ENCODE data around the gene PSME1.
A peak's percentile ranks its signal among the peaks of the same experiment; 100 is the strongest.

The PSME1 gene

DNA sequence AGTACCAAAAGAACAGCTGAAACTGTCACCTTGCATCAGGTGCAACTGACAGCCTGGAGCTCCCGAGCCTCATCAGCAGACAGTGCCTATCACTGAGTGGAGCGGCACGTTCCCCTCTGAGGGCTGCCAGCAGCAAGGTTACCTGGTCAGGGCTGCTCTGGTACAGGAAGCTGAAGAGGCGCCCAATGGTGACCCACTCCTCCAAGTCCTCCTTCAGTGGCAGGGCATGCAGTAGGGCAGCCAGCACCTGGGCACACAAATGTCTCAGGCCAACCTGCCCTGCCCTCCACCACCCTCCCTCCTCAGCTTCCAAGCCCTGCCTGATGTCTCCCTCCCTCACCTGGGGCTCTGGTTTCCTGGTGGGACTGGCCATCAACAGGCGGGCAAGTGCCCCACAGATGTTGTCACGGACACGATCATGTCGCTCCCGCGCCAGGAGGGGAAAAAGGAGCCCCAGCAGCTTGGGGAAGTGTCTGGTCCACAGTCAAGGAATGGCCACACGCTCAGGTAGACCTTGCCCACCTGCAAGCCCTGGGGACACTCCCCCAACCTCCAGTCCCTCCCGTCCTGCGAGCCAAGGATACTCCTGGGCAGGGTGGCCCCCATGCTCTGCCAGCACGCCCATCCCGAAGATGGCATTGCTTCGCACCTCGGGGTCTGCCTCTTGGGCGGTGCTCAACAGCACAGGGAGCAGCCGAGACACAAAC, 45.5 kb downstream of the PSME1 start:
- H2AFZ ChIP-seq (ENCODE audit: low read depth, low read length): no peak overlapping the region
- no peak overlapping the region for H3K4me3 ChIP-seq (ENCODE audit: low read depth in 1 of 2, low read length in 2 of 2)
- no peaks in the 10 kb centered on the region; the same call in 1 of the 2 replicates for H3K4me1 ChIP-seq (ENCODE audit: insufficient read depth, low read length)
- H3K27me3 ChIP-seq (ENCODE audit: insufficient read depth, low read length, poor library complexity): no peaks in the 10 kb centered on the region
- H3K9me3 ChIP-seq (ENCODE audit: insufficient read depth, low read length, severe bottlenecking): no peaks in the 10 kb centered on the region
- H3K4me2 ChIP-seq (ENCODE audit: insufficient read depth, low read length): no peak overlapping the region
- H3K79me2 ChIP-seq (ENCODE audit: insufficient read depth, low read length): peaks cover under 1% of the 10 kb centered on the region; the same call in 1 of the 2 replicates
- no peak overlapping the region for H3K27ac ChIP-seq (ENCODE audit: low read length)
- DNase-seq (no peak), ATAC-seq (ENCODE audit: insufficient read depth, low read depth) (no peak)
- no peak overlapping the region for H3K9ac ChIP-seq (ENCODE audit: low read depth, low read length)
- peaks cover 15% of the 10 kb centered on the region; the same call in 1 of the 2 replicates for H4K20me1 ChIP-seq (ENCODE audit: insufficient read depth, low read length)
- TF ChIP-seq EZH2 (IDR thresholded peaks at IDR 0.05; ENCODE audit: borderline replicate concordance, low read depth, low read length, severe bottlenecking): no peak
- TF ChIP-seq, protein P1, sequence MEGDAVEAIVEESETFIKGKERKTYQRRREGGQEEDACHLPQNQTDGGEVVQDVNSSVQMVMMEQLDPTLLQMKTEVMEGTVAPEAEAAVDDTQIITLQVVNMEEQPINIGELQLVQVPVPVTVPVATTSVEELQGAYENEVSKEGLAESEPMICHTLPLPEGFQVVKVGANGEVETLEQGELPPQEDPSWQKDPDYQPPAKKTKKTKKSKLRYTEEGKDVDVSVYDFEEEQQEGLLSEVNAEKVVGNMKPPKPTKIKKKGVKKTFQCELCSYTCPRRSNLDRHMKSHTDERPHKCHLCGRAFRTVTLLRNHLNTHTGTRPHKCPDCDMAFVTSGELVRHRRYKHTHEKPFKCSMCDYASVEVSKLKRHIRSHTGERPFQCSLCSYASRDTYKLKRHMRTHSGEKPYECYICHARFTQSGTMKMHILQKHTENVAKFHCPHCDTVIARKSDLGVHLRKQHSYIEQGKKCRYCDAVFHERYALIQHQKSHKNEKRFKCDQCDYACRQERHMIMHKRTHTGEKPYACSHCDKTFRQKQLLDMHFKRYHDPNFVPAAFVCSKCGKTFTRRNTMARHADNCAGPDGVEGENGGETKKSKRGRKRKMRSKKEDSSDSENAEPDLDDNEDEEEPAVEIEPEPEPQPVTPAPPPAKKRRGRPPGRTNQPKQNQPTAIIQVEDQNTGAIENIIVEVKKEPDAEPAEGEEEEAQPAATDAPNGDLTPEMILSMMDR (IDR thresholded peaks at IDR 0.05; ENCODE audit: borderline replicate concordance, extremely low read depth, low read length, poor library complexity, severe bottlenecking): no peak
- H3K36me3 ChIP-seq (ENCODE audit: insufficient read depth, low read length): peaks cover 82% of the 10 kb centered on the region

DNA sequence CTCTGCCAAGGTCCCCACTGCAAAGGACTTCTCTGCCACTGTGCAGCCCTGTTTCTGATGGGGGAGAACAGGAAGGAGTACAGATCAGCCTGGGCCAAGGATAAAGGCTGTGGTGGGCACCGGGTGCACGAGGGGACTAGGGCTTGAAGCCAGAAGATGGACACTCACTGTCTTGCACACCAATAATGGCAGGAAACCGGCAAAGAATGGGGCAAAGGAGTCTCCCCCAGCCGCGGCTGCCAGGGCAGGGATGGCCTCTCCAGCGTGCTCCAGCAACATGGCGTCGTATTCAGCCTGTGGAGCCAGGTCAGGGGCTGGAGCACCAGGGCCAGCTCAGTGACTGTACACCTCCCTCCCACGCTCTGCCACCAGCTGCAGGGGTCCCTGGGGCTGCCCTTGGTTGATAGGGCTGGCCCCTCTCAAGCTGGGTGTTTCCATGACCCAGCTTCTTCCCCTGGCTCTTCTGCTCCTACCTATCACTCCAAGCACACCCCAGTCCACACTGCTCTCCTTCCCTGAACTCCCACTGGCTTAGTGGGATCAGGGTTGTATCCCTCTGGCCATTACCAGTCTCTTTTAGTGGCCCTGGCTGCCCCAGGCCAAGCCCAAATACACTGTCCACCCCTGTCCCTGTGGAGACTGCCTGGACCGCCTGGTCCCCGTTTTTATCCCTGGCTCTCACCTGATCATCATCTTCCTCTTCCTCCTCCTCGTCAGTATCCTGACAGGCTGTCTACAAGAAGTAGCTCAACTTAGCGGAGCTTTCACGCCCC, 46.3 kb downstream of the PSME1 start:
- Histone ChIP-seq H3K9ac (ENCODE audit: low read depth, low read length) (no peak overlapping the region), H3K4me1 (ENCODE audit: insufficient read depth, low read length) (peaks cover 8% of the 10 kb centered on the region), H4K20me1 (ENCODE audit: insufficient read depth, low read length) (peaks cover 23% of the 10 kb centered on the region; the same call in 1 of the 2 replicates), H3K9me3 (ENCODE audit: insufficient read depth, low read length, severe bottlenecking) (no peaks in the 10 kb centered on the region), H3K4me3 (ENCODE audit: low read depth in 1 of 2, low read length in 2 of 2) (no peak overlapping the region), H3K27ac (ENCODE audit: low read length) (no peak overlapping the region), H2AFZ (ENCODE audit: low read depth, low read length) (no peak overlapping the region), H3K27me3 (ENCODE audit: insufficient read depth, low read length, poor library complexity) (no peaks in the 10 kb centered on the region), H3K4me2 (ENCODE audit: insufficient read depth, low read length) (no peak overlapping the region), H3K36me3 (ENCODE audit: insufficient read depth, low read length) (peaks cover 89% of the 10 kb centered on the region), H3K79me2 (ENCODE audit: insufficient read depth, low read length) (peaks cover 9% of the 10 kb centered on the region; the same call in 1 of the 2 replicates)
- TF ChIP-seq, protein P1 (IDR thresholded peaks at IDR 0.05; ENCODE audit: borderline replicate concordance, extremely low read depth, low read length, poor library complexity, severe bottlenecking): no peak
- TF ChIP-seq EZH2 (IDR thresholded peaks at IDR 0.05; ENCODE audit: borderline replicate concordance, low read depth, low read length, severe bottlenecking): no peak
- 0 out of 3 replicates have a peak, but pooled peaks have one; percentile 8 for ATAC-seq (ENCODE audit: insufficient read depth, low read depth)
- DNase-seq: no peak

DNA sequence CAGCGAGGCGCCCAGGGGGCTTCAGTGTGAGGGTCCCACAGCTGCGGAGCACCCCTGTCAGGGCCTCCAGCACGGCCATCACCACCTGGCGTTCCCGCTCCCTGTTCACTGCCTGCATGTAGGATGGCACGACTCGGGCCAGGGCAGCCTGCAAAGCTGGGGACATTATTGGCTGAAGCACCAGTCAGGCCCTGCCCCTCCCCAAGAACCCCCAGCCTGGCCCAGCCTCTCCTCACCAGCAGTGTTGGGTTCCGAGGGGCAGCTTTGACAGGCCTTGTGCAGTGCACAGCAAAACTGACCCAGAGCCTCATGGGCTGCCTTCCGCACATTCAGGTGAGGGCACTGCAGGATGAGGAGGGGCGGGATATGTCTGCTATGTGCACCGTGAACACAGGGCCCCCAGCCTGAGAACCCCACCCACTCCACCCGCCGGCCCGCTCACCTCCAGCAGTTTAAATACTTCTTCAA, 47.1 kb downstream of the PSME1 start:
- Histone ChIP-seq H3K27me3 (ENCODE audit: insufficient read depth, low read length, poor library complexity) (no peaks in the 10 kb centered on the region), H3K36me3 (ENCODE audit: insufficient read depth, low read length) (peaks cover 89% of the 10 kb centered on the region), H3K79me2 (ENCODE audit: insufficient read depth, low read length) (peaks cover 16% of the 10 kb centered on the region; the same call in 1 of the 2 replicates), H2AFZ (ENCODE audit: low read depth, low read length) (no peak overlapping the region), H3K4me2 (ENCODE audit: insufficient read depth, low read length) (no peak overlapping the region), H3K27ac (ENCODE audit: low read length) (no peak overlapping the region), H3K9ac (ENCODE audit: low read depth, low read length) (no peak overlapping the region), H3K4me1 (ENCODE audit: insufficient read depth, low read length) (peaks cover 15% of the 10 kb centered on the region), H4K20me1 (ENCODE audit: insufficient read depth, low read length) (peaks cover 23% of the 10 kb centered on the region; the same call in 1 of the 2 replicates), H3K9me3 (ENCODE audit: insufficient read depth, low read length, severe bottlenecking) (no peaks in the 10 kb centered on the region), H3K4me3 (ENCODE audit: low read depth in 1 of 2, low read length in 2 of 2) (no peak overlapping the region)
- TF ChIP-seq EZH2 (IDR thresholded peaks at IDR 0.05; ENCODE audit: borderline replicate concordance, low read depth, low read length, severe bottlenecking): no peak
- TF ChIP-seq, protein P1 (IDR thresholded peaks at IDR 0.05; ENCODE audit: borderline replicate concordance, extremely low read depth, low read length, poor library complexity, severe bottlenecking): no peak
- ATAC-seq (ENCODE audit: insufficient read depth, low read depth) (no peak), DNase-seq (no peak)
